Karpas-422 (cell line): ENCODE data around the gene NUP42. TPM values are rescaled to one million over a fixed set of nuclear protein-coding genes. Genes with fewer than 3 reads are reported as not detected.

Experiments used
- DNase-seq: peaks from one replicate; pipeline ENCODE4 v3.0.0-alpha.2; 2015
- H2AFZ ChIP-seq: fragments of 200-600 bp; sonication (generic); 2 replicates; pipeline ENCODE4 v1.6.1; 2014; ENCODE audit warnings: antibody characterized with exemption, low read length, mixed read lengths
- H3K27ac ChIP-seq: fragments of 200-600 bp; sonication (generic); 2 replicates; pipeline ENCODE4 v1.5.1; 2014; ENCODE audit warnings: mild to moderate bottlenecking, low read length, moderate library complexity
- H3K27me3 ChIP-seq: fragments of 200-600 bp; sonication (generic); 2 replicates; pipeline ENCODE4 v1.6.1; 2014; ENCODE audit warnings: low read length, mixed read lengths
- H3K36me3 ChIP-seq: fragments of 200-600 bp; sonication (generic); 2 replicates; pipeline ENCODE4 v1.6.1; 2014; ENCODE audit warnings: low read length, mixed read lengths; ENCODE audit not compliant: insufficient read depth
- H3K4me1 ChIP-seq: fragments of 200-600 bp; sonication (generic); 2 replicates; pipeline ENCODE4 v1.6.1; 2014; ENCODE audit warnings: mild to moderate bottlenecking, low read length, mixed read lengths
- H3K4me2 ChIP-seq: fragments of 200-600 bp; sonication (generic); 2 replicates; pipeline ENCODE4 v1.6.1; 2014; ENCODE audit warnings: low read length, low read depth, mild to moderate bottlenecking; ENCODE audit not compliant: poor library complexity, severe bottlenecking
- H3K4me3 ChIP-seq: fragments of 200-600 bp; sonication (generic); 2 replicates; pipeline ENCODE4 v1.5.1; 2014; ENCODE audit warnings: mild to moderate bottlenecking, antibody characterized with exemption, low read length, mixed read lengths
- H3K79me2 ChIP-seq: fragments of 200-600 bp; sonication (generic); 2 replicates; pipeline ENCODE4 v1.6.1; 2014; ENCODE audit warnings: mild to moderate bottlenecking, low read length, mixed read lengths
- H3K9ac ChIP-seq: fragments of 200-600 bp; sonication (generic); 2 replicates; pipeline ENCODE4 v1.6.0; 2014; ENCODE audit warnings: low read length
- H3K9me2 ChIP-seq: fragments of 200-600 bp; sonication (generic), shearing (Covaris generic); replicated peaks from 2 replicates; pipeline ENCODE4 v1.6.0; 2014; ENCODE audit warnings: mild to moderate bottlenecking, low read length, moderate library complexity; ENCODE audit not compliant: insufficient read depth
- H3K9me3 ChIP-seq: fragments of 300-700, 200-600 bp; sonication (generic); 2 replicates; pipeline ENCODE4 v1.6.1; 2014; ENCODE audit warnings: low read length, mixed read lengths
- H4K20me1 ChIP-seq: fragments of 200-600 bp; sonication (generic); 2 replicates; pipeline ENCODE4 v1.6.1; 2014; ENCODE audit warnings: mild to moderate bottlenecking, antibody characterized with exemption, low read length, low read depth; ENCODE audit not compliant: insufficient read depth
- total RNA-seq: library from RNA; depleted of rRNA; stranded (reverse); fragments of >200 nt; shearing (Covaris generic); gene quantifications from 2 replicates; pipeline ENCODE4 v1.2.3, GENCODE V29; 2014; ENCODE audit warnings: low replicate concordance

The NUP42 gene
- total RNA-seq, 1 experiment from 2014 or later, result 94.8 TPM

DNA sequence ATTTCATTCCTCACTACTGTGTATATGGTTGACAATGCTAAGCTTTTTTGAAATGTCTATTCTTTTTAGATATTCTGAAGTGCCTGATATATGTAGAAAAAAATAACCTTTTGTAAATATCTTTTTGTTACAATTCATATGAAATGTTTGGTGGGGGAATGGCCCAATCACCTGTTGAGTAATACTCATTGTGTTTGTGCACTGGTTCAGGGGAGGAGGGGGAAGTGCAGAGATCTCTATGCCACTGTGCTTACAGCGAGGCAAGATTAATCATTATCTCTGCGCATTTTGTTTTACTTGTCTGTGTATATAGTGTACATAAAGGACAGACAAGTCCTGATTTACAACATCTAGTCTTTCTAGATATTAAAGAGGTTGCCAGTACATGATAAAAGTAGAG lies 25.2 kb downstream of the NUP42 start:
- H3K4me2 ChIP-seq, result no peak overlapping the region
- H3K36me3 ChIP-seq, result no peaks in the 10 kb centered on the region
- no peaks in the 10 kb centered on the region for H3K27me3 ChIP-seq
- H2AFZ ChIP-seq, result no peak overlapping the region
- H3K4me3 ChIP-seq, result no peak overlapping the region
- no peaks in the 10 kb centered on the region for H3K9me3 ChIP-seq
- no peaks in the 10 kb centered on the region for H3K4me1 ChIP-seq
- H3K27ac ChIP-seq, result no peak overlapping the region
- H4K20me1 ChIP-seq, result no peaks in the 10 kb centered on the region
- H3K79me2 ChIP-seq, result no peaks in the 10 kb centered on the region
- no peak for DNase-seq
- H3K9ac ChIP-seq, result no peak overlapping the region
- no peaks in the 10 kb centered on the region for H3K9me2 ChIP-seq

DNA sequence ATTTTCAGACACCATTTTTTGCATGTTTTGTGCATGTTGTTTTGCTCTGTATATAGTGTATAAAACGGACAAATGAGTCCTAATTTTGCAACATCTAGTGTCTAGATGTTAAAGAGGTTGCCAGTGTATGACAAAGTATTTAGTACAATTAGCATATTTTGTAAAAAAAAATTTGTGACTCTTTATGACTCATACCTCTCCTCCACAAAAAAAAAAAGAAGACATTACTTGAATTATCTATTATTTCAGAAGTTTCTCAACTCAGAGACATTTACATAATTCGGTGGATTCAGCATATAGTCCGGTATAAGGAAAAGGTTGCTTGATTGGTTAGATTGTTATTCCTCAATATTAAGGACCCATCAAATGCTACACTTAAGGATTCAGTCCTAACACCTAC lies 26.0 kb downstream of the NUP42 start:
- Histone ChIP-seq H3K9ac (no peak overlapping the region), H3K4me1 (no peaks in the 10 kb centered on the region), H3K36me3 (no peaks in the 10 kb centered on the region), H3K9me2 (no peaks in the 10 kb centered on the region), H4K20me1 (no peaks in the 10 kb centered on the region), H3K4me2 (no peak overlapping the region), H3K27ac (no peak overlapping the region), H3K27me3 (no peaks in the 10 kb centered on the region), H3K4me3 (no peak overlapping the region), H2AFZ (no peak overlapping the region), H3K9me3 (no peaks in the 10 kb centered on the region), H3K79me2 (no peaks in the 10 kb centered on the region)
- no peak for DNase-seq

DNA sequence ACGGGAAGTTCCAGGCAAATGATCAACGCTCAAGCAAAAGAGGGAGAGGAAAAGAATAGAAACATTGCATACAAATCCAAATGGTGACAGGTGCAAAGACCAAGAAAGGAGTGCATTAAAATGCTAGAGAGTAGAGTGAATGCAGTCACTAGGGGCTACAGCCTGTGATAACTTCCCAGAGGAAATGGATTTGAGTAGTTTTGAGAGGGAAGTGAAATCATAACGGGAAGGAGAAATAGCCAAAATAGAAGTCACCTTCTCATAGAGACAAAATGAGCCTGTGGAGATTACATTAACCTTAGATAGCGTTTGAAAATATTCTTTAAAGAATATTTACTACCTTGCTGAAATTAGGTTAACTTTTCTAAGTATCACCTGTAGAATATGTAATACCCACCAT lies 26.5 kb downstream of the NUP42 start:
- Histone ChIP-seq H3K9me3 (no peaks in the 10 kb centered on the region), H3K4me1 (no peaks in the 10 kb centered on the region), H3K79me2 (no peaks in the 10 kb centered on the region), H2AFZ (no peak overlapping the region), H3K36me3 (no peaks in the 10 kb centered on the region), H3K4me2 (no peak overlapping the region), H3K9me2 (no peaks in the 10 kb centered on the region), H3K27ac (no peak overlapping the region), H3K9ac (no peak overlapping the region), H3K4me3 (no peak overlapping the region), H3K27me3 (no peaks in the 10 kb centered on the region), H4K20me1 (no peaks in the 10 kb centered on the region)
- DNase-seq, result no peak

DNA sequence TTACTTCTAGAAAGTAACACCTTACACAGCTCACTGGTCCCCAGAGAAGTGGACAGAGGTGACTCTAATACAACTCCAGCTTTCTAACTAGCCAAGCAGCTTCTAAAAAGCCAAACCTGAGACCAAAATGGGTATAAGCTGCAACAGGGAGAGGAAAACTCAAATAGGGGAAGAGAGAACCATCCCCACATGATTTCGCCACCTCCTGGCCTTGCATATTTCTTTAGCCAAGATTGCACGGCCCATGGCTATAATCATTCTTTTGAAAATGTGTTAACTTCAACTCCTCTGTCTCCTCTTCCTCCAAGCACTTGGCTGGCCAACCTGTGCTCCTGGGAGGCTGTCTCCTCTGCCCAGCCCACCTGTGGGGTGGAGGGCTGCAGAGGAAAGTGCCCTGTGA lies 28.7 kb downstream of the NUP42 start:
- Histone ChIP-seq H4K20me1 (no peaks in the 10 kb centered on the region), H3K27ac (no peak overlapping the region), H3K9me2 (no peaks in the 10 kb centered on the region), H3K9me3 (no peaks in the 10 kb centered on the region), H3K27me3 (no peaks in the 10 kb centered on the region), H3K4me1 (no peaks in the 10 kb centered on the region), H3K4me3 (no peak overlapping the region), H3K36me3 (no peaks in the 10 kb centered on the region), H3K4me2 (no peak overlapping the region), H3K79me2 (no peaks in the 10 kb centered on the region), H3K9ac (no peak overlapping the region), H2AFZ (no peak overlapping the region)
- DNase-seq, result no peak

DNA sequence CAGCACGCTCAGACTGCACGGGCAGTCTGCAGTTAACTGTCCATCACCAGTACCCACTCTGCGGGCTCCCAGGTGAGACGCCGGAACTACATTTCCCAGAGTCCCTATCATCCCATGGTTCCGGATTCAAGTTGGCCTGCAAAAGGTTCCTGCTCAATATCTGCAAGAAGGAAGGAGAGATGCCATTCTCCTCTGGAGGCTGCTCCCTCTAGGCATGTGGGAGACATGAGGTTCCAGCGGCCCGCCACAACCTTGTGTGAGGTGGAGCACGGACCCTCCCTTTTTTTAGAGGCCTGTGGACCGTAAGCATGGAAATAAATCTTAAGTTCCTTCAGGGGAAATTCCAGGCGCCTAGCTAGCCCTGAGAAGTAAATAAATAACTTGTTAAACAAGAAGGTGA lies 29.7 kb downstream of the NUP42 start:
- DNase-seq, result no peak
- Histone ChIP-seq H2AFZ (no peak overlapping the region), H3K79me2 (no peaks in the 10 kb centered on the region), H3K4me3 (no peak overlapping the region), H3K4me1 (no peaks in the 10 kb centered on the region), H3K27me3 (no peaks in the 10 kb centered on the region), H3K27ac (no peak overlapping the region), H3K36me3 (no peaks in the 10 kb centered on the region), H3K9me2 (no peaks in the 10 kb centered on the region), H4K20me1 (no peaks in the 10 kb centered on the region), H3K9me3 (no peaks in the 10 kb centered on the region), H3K9ac (no peak overlapping the region), H3K4me2 (no peak overlapping the region)

DNA sequence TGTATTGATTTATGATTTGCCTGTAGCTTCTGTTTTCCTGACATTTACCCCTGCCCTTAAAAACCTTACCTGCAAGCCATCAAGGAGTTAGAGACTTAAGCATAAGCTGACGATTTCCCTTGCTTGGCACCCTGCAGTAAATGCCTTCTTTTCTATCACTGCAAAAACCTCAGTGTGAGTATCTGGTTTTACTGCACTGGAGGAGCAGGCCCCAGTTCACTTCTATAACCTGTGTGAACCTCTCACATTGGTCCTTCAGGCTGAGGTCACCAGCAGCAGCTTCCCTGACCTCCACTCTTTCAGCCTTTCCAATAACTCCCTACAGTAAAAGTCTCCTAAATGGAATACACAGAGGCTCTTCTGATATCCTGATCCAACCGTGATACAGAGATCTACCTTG lies 30.5 kb downstream of the NUP42 start:
- no peak overlapping the region for H3K9ac ChIP-seq
- H2AFZ ChIP-seq, result no peak overlapping the region
- no peak for DNase-seq
- no peaks in the 10 kb centered on the region for H4K20me1 ChIP-seq
- no peaks in the 10 kb centered on the region for H3K9me2 ChIP-seq
- no peaks in the 10 kb centered on the region for H3K4me1 ChIP-seq
- H3K4me3 ChIP-seq, result no peak overlapping the region
- no peaks in the 10 kb centered on the region for H3K9me3 ChIP-seq
- H3K4me2 ChIP-seq, result no peak overlapping the region
- H3K27ac ChIP-seq, result no peak overlapping the region
- H3K36me3 ChIP-seq, result no peaks in the 10 kb centered on the region
- H3K79me2 ChIP-seq, result no peaks in the 10 kb centered on the region
- H3K27me3 ChIP-seq, result no peaks in the 10 kb centered on the region

DNA sequence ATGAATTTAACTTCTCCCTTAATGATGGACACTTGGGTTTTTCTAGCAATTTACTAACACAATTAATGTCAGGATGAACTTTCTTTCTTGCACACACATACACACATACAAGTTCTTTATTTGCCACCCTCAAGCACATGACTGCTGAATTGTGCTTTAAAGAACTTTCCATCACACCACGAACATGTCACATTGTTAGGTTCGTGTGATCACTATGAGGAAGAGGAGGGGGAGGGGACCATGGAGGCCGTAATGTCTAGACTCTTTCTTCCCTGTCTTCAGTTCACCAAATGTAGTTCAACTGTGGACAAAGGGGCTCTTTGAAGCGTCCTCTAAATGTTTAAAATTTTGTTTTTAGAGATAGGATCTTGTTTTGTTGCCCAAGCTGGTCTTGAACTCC lies 31.0 kb downstream of the NUP42 start:
- no peak overlapping the region for H3K27ac ChIP-seq
- no peak overlapping the region for H3K4me3 ChIP-seq
- no peak for DNase-seq
- H3K9me2 ChIP-seq, result no peaks in the 10 kb centered on the region
- H3K4me2 ChIP-seq, result no peak overlapping the region
- no peaks in the 10 kb centered on the region for H3K27me3 ChIP-seq
- H3K4me1 ChIP-seq, result no peaks in the 10 kb centered on the region
- H3K9ac ChIP-seq, result no peak overlapping the region
- no peaks in the 10 kb centered on the region for H4K20me1 ChIP-seq
- no peaks in the 10 kb centered on the region for H3K79me2 ChIP-seq
- no peaks in the 10 kb centered on the region for H3K36me3 ChIP-seq
- H3K9me3 ChIP-seq, result no peaks in the 10 kb centered on the region
- H2AFZ ChIP-seq, result no peak overlapping the region

DNA sequence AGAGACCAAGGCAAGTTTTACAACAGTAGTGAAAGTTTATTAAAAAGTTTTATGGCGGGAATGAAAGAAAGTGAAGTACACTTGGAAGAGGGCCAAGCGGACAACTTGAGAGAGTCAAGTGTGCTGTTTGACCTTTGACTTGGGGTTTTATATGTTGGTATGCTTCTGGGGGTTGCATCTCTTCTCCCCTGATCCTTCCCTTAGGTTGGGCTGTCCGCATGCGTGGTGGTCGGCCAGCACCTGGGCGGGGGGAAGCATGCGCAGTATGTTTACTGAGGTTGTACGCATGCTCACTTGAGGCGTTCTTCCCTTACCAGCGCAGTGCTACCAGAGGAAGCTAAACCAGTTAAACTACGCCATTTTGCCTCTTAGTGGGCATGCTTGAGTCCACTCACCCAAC lies 31.9 kb downstream of the NUP42 start:
- Histone ChIP-seq H2AFZ (no peak overlapping the region), H3K27me3 (no peaks in the 10 kb centered on the region), H3K79me2 (no peaks in the 10 kb centered on the region), H3K9ac (no peak overlapping the region), H3K4me2 (no peak overlapping the region), H3K9me3 (no peaks in the 10 kb centered on the region), H3K27ac (no peak overlapping the region), H3K36me3 (no peaks in the 10 kb centered on the region), H4K20me1 (no peaks in the 10 kb centered on the region), H3K9me2 (no peaks in the 10 kb centered on the region), H3K4me3 (no peak overlapping the region), H3K4me1 (no peaks in the 10 kb centered on the region)
- no peak for DNase-seq

DNA sequence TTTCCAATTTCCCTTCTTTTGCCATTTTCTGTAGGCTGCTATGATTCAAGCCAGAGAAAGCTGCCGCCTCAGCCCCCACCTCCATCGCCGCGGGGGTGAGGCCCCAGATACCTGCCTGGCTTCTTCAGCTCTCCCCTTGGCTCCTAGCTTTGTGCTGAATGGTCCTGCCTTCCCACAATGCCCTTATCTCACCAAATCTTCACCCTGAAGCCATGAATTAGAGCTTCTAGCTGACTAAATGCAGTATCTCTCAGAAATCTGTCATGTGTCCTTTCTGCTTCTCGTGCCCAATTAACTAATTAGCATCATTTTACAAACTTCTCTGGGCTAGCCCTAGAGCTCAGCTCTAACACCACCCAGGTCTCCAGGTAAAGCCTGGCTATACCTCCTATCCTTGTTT lies 32.6 kb downstream of the NUP42 start:
- H3K4me3 ChIP-seq, result no peak overlapping the region
- no peaks in the 10 kb centered on the region for H3K36me3 ChIP-seq
- no peaks in the 10 kb centered on the region for H4K20me1 ChIP-seq
- H3K9ac ChIP-seq, result no peak overlapping the region
- no peaks in the 10 kb centered on the region for H3K9me2 ChIP-seq
- H3K27ac ChIP-seq, result no peak overlapping the region
- no peaks in the 10 kb centered on the region for H3K27me3 ChIP-seq
- DNase-seq, result no peak
- no peak overlapping the region for H2AFZ ChIP-seq
- no peak overlapping the region for H3K4me2 ChIP-seq
- H3K4me1 ChIP-seq, result no peaks in the 10 kb centered on the region
- no peaks in the 10 kb centered on the region for H3K79me2 ChIP-seq
- H3K9me3 ChIP-seq, result no peaks in the 10 kb centered on the region
